ENCODE measurements around the gene NAA20. TPM values are rescaled to one million over a fixed set of nuclear protein-coding genes. Genes with fewer than 3 reads are reported as not detected.

NAA20 gene
- total and polyA plus RNA-seq, 2 of the 4 experiments (the other 2 are of a cell fraction) = 35.7 to 58.8 TPM

DNA sequence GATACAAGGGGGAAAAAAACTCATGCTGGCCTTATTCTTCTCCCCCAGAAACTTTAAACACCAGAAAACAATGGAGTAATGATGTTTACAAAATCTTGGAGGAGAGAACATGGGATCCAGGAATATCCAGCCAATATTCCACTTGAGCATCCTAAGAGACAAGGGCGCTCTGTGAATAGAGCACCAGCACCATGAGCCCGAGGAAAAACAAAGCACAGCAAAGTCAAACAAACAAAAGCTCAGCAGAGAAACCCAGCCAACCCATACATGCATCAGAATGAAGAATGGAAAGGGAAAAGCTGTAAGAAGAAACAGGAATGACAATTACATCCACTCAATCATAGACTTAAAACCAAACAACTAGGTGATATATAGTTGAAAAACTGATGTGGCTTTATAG, 4.6 kb upstream of the NAA20 start:
- no peak for TF ChIP-seq RAD21 (IDR thresholded peaks at IDR 0.05; ENCODE audit: low read length)
- TF ChIP-seq, protein P1, sequence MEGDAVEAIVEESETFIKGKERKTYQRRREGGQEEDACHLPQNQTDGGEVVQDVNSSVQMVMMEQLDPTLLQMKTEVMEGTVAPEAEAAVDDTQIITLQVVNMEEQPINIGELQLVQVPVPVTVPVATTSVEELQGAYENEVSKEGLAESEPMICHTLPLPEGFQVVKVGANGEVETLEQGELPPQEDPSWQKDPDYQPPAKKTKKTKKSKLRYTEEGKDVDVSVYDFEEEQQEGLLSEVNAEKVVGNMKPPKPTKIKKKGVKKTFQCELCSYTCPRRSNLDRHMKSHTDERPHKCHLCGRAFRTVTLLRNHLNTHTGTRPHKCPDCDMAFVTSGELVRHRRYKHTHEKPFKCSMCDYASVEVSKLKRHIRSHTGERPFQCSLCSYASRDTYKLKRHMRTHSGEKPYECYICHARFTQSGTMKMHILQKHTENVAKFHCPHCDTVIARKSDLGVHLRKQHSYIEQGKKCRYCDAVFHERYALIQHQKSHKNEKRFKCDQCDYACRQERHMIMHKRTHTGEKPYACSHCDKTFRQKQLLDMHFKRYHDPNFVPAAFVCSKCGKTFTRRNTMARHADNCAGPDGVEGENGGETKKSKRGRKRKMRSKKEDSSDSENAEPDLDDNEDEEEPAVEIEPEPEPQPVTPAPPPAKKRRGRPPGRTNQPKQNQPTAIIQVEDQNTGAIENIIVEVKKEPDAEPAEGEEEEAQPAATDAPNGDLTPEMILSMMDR (conservative IDR thresholded peaks at IDR 0.05; ENCODE audit: low read depth, low read length) = no peak
- no peak for TF ChIP-seq RCOR1 (IDR thresholded peaks at IDR 0.05; ENCODE audit: insufficient replicate concordance, low read length)
- TF ChIP-seq RFX5 (IDR thresholded peaks at IDR 0.05; ENCODE audit: low read depth, low read length) = no peak
- TF ChIP-seq POLR2A (IDR thresholded peaks at IDR 0.05; ENCODE audit: low read depth, low read length) = no peak
- no peak for TF ChIP-seq NFE2L2 (IDR thresholded peaks at IDR 0.05; ENCODE audit: low read depth, low read length)
- TF ChIP-seq, protein P2, sequence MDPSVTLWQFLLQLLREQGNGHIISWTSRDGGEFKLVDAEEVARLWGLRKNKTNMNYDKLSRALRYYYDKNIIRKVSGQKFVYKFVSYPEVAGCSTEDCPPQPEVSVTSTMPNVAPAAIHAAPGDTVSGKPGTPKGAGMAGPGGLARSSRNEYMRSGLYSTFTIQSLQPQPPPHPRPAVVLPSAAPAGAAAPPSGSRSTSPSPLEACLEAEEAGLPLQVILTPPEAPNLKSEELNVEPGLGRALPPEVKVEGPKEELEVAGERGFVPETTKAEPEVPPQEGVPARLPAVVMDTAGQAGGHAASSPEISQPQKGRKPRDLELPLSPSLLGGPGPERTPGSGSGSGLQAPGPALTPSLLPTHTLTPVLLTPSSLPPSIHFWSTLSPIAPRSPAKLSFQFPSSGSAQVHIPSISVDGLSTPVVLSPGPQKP (IDR thresholded peaks at IDR 0.05; ENCODE audit: borderline replicate concordance, low read depth, low read length) = no peak
- TF ChIP-seq FOS (IDR thresholded peaks at IDR 0.05; ENCODE audit: low read depth, low read length) = no peak
- no peak for TF ChIP-seq CHD1 (IDR thresholded peaks at IDR 0.05; ENCODE audit: low read depth, low read length)
- no peak for ATAC-seq (ENCODE audit: low read depth)

More for the DNA sequence above, 4.6 kb upstream of the NAA20 start:
- Histone ChIP-seq H3K23ac (ENCODE audit: low read depth, low read length) (no peak overlapping the region), H4K91ac (ENCODE audit: insufficient read depth, low read depth, low read length) (no peak overlapping the region), H3K14ac (replicated peaks; ENCODE audit: low read depth, low read length) (no peak overlapping the region), H3K36me3 (ENCODE audit: control insufficient read depth, insufficient read depth, low read length) (no peaks in the 10 kb centered on the region), H2AFZ (replicated peaks; ENCODE audit: low read length, poor library complexity) (no peak overlapping the region), H2BK120ac (ENCODE audit: low read depth, low read length) (no peak overlapping the region), H3K9me1 (ENCODE audit: insufficient read depth, low read length) (peaks cover 3% of the 10 kb centered on the region), H3K9ac (ENCODE audit: low read depth, low read length) (no peak overlapping the region), H3K79me1 (ENCODE audit: low read depth in 1 of 2, low read length in 2 of 2) (peaks cover 0 to 3% of the 10 kb centered on the region in 2 experiments; a peak in 2 of 4 replicates), H3K4me1 (ENCODE audit: control insufficient read depth, insufficient read depth, low read length) (peaks cover 8% of the 10 kb centered on the region), H3K27ac (ENCODE audit: insufficient read depth, low read length) (no peak overlapping the region), H3K4ac (ENCODE audit: low read depth, low read length) (no peak overlapping the region), H3K18ac (ENCODE audit: low read depth, low read length) (no peak overlapping the region), H3K4me2 (ENCODE audit: low read depth, low read length) (no peak overlapping the region), H3K27me3 (ENCODE audit: control insufficient read depth, insufficient read depth, low read length) (no peaks in the 10 kb centered on the region), H4K5ac (ENCODE audit: low read depth, low read length) (no peak overlapping the region), H2AK5ac (ENCODE audit: low read depth, low read length) (no peak overlapping the region), H2BK15ac (ENCODE audit: low read depth, low read length) (no peak overlapping the region), H3K56ac (ENCODE audit: extremely low read depth, insufficient read depth, low read length) (no peak overlapping the region), H3K9me3 (ENCODE audit: control insufficient read depth, insufficient read depth, low read length) (no peaks in the 10 kb centered on the region), H3K4me3 (ENCODE audit: insufficient read depth, low read depth, low read length) (no peak overlapping the region), H2AK9ac (replicated peaks; ENCODE audit: low read depth, low read length, poor library complexity) (no peak overlapping the region), H2BK20ac (ENCODE audit: low read depth, low read length) (no peak overlapping the region), H2BK5ac (ENCODE audit: low read depth, low read length, poor library complexity, severe bottlenecking) (no peak overlapping the region), H4K8ac (ENCODE audit: low read depth in 2 of 2, low read length in 2 of 2) (no peak overlapping the region), H4K20me1 (ENCODE audit: insufficient read depth, low read length) (no peaks in the 10 kb centered on the region; the same call in 1 of the 2 replicates)
- in situ Hi-C loops (cut with MboI; ENCODE audit: low sequenced_read_pairs) = no loop called here
- no peak for DNase-seq
- intact Hi-C loops (cut with micrococcal nuclease) = loop anchor here (5.0 kb wide), 1 partner anchor 320 kb away; no protein-coding TSS in a partner anchor
- dilution Hi-C loops (cut with HindIII; ENCODE audit: low sequenced_read_pairs, unreplicated experiment) = no loop called here
- ChIA-PET CTCF (no interaction called here), POLR2A (ENCODE audit: unreplicated experiment) (no interaction called here)
- BruUV-seq (replicated peaks) = no TSS peak
- WGBS, 2 experiments (ENCODE audit: extremely low coverage in 2 of 2, insufficient read length in 1 of 2) = no CpG with 5 or more reads among the region's 2 CpGs
